Measurements from ENCODE around the gene NTSR1.

NTSR1 gene

DNA sequence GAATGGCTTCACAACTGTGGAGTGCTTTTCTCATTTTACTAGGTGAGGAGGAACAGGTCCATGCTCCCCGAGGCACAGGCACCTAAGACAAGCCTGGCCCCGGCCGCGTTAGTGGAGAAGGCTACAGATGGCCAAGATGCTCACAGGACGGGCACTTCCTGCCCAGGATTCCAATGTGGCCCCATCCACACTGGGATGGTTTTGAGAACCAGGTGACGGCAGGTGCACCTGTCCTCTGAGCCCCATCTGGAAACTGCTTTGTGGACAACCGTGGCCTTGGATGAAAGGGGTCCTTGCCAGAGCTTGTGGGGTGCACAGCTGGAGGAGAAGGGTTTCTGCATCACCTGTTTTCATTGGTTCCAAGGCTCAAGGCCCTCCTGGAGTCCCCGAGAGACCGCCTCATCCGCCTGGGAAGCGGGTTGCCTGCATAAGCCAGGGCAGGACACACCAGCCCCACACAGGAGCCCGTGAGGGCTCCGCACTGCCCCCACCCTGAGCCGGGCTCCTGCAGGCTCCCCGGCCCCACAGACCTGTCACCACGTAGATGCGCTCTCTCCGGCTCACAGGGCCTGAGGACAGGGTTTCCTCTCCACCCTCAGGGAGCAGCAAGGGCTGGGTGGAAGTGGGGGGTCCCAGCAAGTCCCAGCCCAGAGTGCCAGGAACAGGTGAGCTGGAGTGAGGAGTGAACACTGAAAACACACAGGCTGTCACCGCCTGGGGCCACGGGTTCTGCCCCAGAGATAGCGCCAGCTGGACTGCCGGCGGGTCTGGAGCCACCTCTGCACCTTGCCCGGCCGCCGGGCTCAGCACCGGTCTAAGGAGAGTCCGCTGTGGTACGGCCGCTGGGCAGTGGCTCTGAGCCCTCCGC, 18.3 kb downstream of the NTSR1 start:
- no peak for DNase-seq (ENCODE audit: low spot score)

DNA sequence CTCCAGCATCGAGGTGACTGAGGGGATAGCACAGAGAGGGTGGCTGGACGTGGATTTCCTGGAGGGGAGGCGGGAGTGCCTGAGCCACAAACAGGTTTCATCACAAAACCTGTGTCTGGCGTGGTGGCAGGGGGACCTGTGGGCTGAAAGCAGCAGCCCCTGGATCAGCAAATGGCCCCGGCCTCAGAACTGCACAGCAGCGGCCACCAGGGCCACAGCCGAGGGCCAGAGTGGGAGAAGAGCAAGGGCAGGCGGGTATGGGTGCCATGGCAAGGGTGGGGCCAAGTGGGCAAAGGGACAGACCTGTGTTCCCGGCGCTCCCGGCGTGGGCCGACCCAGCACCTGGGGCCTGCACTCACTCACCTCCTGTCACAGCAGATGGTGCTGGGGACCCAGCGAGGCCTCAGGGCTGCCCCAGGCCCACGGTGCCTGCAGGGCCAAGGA, 19.0 kb downstream of the NTSR1 start:
- DNase-seq (ENCODE audit: low spot score) = no peak

DNA sequence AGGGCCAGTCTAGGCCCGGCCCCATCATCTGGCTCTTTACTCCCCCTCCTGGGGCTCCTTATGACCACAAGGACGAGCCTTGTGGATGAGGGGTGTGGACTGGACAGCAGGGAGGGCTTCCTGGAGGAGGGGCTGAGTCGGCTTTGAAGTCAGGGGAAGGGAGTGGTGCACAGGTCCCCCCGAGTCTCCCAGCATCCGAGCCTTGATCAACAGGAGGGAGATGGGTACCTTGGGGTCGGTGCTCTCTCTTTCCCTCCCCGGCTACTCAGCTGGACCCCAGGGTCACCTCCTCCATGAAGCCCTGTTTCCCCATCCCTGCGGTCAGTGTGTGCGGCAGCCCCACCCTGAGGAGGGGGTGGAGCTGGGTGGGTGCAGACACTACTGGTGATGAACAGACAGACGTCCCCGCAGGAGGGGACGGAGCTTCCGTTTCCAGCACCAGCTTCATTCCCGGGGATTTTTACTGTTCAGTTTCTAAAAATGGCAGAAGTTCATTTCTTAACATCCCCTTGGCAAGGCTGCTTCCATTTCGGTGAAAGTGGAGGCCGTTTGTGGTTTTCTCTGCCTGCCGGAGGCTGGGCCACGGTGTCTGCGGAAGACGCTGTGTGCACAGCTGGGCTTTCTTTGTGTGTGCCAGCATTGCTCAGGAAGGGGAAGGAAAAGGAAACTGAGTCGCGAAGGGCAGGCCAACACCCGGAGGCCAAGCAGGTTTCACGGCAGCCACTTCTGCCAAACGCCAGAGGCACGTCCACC, 19.6 kb downstream of the NTSR1 start:
- DNase-seq (ENCODE audit: low spot score) = no peak

DNA sequence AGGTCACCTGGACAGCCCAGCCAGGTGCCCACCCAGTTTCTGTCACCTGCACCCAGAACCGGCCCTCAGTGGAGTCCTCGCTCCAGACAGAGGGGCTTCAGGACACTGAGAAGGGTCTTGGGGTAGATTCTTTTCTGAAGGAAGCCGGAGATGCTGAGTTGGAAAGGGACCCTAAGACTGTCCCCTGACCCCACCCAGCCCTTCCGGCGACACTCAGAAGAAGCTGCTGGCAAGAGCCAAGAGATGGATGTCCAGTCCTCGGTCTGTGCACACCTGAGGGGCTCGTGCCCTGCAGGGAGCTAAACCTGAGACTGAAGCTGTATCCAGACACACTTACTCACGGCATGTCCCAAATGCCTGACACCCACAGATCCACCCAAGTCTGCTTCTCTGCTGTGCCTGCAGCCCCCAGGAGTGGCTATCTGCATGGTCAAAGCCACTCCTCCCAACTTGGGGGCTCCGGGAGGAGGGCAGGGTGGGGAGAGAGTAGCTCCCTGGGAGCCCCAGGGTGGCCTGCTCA, 20.2 kb downstream of the NTSR1 start:
- DNase-seq (ENCODE audit: low spot score) = no peak

DNA sequence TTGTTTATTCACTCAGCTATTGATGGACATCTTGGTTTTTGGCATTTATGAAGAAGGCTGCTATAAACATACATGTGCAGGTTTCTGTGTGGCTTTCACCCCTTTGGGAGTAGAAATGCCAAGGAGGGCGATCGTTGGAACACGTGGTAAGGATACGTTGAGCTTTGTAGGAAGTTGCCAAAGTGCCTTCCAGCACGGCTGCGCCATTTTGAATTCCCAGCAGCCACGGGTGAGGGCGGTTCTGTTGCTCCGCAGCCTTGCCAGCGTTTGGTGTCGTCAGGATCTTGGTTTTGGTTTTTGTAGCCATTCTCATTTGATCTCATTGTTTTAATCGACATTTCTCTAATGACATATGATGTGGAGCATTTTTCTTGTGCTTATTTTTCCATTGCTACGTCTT, 21.8 kb downstream of the NTSR1 start:
- no peak for DNase-seq (ENCODE audit: low spot score)

DNA sequence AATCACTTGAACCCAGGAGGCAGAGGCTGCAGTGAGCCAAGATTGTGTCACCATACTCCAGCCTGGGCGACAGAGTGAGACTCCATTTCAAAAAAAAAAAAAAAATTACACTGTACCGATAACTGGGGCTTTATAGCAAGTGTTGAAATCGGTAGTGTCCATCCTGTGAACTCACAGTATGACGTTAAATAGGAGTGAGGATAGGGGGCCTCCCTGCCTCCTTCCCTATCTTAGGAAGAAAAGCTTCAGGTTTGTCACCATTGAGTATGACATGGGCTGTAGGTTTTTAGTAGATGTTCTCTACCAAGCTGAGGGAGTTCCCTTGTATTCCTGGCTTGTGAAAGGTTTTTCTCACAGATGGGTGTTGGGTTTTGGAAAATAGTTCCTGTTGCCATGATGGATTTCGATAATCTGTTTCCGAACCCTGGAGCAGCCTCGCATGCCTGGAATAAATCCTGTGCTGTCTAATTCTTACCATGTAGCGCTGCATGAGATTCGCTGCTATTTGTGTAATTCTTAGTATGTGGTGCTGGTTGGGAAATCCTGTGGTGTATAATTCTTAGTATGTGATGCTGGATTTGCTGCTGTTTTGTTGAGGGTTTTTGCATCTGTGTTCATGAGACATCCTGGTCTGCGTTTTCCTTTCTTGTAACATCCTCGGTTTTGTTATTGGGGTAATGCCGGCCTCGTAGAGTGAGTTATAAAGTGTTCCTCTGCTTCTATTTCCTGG, 23.6 kb downstream of the NTSR1 start:
- no peak for DNase-seq (ENCODE audit: low spot score)

DNA sequence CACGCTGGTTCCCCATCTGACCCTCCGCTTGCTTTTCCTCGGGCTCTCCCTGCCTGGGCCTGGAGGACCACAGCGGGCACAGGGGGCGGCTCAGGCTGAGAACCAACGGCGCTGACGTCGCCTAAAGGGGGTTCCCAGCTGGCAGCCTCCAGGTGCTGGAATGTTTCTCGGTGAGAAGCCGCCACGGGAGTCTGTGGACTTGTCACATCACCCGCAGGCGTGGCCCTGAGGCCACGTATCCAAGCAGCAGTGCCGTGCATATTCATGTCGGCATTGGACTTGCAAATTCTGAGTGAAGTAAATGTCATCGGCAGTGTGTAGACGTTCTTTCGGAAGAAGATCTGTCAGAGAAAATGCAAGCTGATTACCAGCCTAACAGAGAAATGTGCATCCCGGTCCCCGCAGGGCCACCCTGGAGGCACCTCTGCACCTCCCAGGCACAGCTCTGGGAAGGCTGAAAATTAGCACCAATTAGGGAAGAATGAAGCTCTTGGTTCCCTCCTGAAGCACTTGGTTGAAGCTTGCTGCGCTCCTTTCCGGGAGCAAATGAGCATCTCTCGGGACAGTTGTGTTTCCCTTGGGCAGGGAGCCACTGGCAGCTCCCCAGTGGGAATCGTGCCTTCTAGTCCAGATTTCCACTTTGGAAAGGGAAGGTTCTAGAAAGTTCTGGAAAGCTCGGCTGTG, 24.3 kb downstream of the NTSR1 start:
- DNase-seq (ENCODE audit: low spot score) = no peak

DNA sequence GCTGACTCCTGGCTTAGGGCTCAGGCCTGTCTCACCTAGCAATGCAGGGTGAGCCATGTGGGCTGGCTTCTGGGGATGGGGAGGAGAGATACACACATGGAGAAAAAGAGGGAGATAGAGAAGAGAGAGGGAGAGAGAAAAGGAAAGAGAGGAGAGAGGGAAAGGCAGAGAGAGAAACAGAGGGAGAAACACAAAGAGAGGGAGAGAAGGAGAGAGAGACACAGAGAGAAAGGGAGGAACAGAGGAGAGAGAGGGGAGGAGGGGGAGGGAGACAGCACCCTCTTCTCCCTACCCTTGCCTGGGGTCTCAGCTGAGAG, 24.8 kb downstream of the NTSR1 start:
- no peak for DNase-seq (ENCODE audit: low spot score)

DNA sequence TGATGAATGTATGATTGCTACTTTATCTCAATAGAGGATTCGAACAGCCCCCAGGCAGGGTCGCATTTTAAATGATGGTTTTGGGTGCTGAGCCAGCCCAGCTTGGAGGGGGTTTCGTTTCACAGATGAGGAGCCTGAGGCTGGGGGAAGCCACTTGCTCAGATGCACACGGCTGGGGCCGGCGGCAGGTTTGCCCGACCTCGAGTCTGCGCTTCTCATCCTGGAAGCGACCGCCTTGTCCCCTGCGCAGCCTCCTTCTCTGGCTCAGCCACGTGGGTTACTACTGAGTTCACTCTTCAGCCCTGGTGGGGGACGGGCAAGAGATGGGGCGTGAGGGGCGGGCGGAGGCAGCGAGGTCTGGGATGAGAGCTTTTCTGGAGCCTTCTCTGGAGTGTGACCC, 25.3 kb downstream of the NTSR1 start:
- no peak for DNase-seq (ENCODE audit: low spot score)

DNA sequence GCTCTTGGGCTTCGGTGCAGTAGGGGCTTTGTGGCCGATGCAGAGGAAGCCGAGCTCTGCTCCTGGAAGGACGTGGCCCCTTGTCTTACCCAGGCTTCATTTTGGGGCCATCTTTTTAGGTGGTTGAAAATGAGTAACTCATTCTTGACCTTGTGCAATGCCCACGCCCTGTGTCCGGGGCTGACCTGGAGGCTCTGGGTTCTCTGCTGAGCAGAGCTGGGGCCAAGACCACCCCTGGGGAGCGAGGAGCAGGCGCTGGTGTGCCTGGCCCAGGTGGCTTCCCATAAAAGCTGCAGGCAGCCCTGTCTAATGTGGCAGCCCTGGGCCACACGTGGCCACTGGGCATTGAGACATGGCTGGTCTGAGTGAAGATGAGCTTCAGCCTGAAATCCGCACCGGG, 25.7 kb downstream of the NTSR1 start:
- no peak for DNase-seq (ENCODE audit: low spot score)

DNA sequence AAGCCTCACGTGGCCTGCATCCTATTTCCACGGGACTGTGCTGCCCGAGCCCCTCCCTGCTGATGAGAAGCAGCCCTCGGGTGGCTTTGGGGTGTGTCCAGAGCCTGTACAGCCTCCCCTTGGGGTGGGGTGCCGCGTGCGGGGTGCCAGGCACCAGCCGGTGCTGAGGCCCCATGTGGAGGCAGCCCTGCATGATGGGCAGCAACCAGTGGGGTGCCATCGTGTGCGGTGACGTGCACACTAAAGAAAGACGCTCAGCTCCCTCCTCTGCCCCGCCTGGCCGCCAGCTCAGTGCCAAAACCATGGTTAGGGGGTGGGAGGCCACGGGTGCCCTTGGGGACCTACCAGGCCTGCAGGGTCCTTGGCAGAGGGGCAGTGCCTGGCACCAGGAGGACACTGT, 26.2 kb downstream of the NTSR1 start:
- no peak for DNase-seq (ENCODE audit: low spot score)

DNA sequence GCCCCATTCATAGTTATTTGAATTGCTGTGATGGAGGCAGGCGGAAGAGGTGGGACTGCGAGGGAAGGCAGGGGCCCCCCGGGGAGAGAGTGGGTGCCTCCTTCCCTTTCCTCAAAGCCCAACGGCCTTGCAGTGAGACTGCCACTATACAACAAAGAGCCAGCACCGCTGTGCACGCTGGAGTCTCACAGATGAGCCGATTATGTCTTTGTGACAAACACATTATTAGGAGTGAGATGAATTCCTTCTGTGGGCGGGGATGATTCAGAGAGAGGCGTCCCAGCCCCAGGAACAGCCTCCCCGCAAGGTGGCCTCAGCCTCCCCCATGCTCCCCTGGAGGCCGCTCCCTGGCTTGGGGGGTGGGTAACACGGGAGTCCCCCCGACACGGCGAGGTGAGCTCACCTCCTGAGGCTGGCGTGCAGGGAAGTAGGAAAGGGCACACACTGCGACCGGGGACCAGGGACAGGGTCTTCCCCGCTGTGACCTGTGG, 26.7 kb downstream of the NTSR1 start:
- DNase-seq (ENCODE audit: low spot score) = no peak

DNA sequence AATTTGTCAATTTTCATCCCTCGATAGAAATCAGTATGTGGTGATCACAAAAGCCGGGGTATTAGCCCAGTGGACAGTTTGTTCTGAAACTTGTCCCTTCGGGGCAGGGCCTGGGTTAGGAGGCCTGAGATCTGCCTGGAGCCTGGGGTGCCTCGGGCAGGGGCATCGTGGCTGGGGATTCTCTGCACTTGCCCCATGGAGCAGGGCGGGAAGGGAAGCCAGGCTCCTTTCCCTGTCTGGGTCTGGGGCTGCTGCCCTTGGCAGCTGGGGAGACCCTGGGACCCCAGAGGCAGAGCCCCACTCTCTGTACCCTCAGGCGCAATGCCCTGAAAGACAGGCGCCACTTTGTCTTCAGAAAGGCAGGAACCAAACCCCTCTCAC, 27.4 kb downstream of the NTSR1 start:
- DNase-seq (ENCODE audit: low spot score) = no peak

DNA sequence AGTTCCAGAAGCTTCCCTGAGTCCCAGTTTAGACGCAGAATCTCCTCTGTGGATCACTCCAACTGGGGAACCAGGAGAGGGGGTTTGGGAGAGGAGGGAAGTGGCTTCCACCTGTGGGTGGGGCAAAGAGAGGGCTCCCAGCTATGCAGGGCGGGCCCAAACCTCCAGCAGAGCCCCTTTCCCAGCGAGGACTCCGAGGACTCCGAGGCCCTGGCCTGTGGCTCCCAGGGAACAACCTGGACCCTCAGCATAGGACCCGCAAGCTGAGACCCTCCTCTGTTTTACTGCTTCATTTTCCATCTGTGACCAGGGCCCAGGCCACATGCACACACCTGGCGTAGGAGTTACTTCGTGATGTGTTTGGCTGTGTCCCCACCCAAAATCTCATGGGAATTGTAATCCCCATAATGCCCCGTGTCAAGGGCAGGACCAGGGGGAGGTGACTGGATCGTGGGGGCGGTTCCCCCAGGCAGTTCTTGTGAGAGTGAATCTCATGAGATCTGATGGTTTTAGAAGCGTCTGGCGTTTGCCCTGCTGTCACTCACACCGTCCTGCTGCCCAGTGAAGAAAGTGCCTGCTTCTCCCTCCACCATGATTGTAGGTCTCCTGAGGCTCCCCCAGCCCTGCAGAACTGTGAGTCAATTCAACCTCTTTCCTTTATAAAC, 27.9 kb downstream of the NTSR1 start:
- DNase-seq (ENCODE audit: low spot score) = no peak

DNA sequence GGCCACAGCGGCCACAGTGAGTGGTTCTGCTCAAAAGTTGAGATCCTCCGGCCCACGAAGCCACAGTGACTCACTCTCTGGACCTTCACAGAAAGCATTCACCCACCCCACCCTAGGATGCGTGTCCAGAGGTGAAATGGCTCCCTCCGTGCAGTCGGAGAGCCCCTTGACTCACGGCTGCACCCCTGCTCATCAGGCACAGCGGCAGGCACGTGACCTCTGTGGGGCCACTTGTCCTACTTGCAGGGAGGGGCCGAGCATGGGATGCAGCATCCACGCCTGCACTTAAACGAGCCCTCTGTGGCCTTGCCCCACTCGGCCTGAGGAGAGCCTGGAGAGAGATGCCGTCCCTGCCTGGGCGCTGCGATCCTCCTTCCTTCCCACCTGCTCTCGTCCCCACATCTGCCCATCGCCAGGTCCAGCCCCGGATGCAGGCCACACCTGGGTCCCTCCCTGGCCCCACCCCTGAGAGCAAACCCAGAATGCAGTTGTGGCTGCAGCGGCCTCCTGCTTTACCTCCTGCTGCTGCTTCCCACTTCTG, 28.7 kb downstream of the NTSR1 start:
- no peak for DNase-seq (ENCODE audit: low spot score)

DNA sequence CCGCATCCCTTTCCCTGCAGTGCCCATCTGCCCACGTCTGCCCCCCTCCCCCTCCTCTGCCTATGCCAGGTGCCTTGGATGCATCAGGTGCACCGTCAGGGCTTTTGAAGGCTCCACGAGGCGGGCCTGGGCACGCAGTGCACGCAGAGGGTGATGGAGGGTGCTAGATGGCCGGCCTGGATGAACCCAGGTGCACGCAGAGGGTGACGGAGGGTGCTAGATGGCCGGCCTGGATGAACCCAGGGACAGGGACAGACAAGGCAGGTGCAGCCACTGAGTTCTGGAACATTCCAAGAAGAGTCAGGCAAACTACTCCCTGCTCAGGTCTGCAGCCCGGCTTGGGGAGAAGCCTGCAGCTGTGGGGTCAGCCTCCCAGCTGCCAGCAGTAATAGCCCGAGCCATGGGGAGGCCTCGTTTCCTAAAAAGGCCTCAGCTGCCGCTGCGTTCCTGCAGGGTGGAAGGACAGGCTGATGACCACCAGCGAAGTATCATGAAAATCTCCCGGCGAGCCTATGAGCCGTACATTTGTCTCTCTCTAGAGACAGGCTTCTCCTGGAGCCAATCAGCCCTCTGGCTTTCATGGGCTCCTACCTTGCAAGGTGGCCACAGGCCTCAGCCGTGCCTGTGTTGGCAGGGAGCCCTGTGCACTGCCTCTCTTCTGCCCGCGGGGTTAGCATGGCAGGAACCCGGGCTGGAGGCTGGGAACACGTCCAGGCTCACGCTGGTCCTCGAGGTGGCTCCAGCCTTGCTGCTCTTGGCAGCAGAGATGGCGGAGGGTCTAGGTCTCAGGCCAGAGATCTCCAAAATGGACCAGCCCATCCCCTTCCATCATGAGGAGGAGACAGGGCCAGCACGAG, 29.6 kb downstream of the NTSR1 start:
- DNase-seq (ENCODE audit: low spot score) = no peak

DNA sequence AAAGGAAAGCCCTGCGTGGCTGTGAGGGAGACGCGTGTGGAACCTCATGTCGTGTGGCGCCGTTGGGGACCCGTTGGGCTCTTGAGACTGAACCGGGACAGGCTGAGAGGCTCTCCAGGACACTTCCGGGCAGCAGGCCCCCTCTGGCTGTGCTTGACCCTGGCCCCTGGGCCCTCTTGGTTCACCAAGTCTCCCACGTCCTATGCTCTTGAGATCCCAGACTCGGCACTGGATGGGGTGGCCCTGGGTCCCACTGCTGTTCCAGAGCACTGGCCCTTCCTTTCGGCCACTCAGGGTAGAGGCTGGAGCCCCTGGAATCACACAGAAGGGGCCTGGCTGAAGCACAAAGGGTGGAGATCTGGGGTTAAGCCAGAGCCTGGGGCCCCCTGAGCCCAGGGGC, 30.4 kb downstream of the NTSR1 start:
- no peak for DNase-seq (ENCODE audit: low spot score)

DNA sequence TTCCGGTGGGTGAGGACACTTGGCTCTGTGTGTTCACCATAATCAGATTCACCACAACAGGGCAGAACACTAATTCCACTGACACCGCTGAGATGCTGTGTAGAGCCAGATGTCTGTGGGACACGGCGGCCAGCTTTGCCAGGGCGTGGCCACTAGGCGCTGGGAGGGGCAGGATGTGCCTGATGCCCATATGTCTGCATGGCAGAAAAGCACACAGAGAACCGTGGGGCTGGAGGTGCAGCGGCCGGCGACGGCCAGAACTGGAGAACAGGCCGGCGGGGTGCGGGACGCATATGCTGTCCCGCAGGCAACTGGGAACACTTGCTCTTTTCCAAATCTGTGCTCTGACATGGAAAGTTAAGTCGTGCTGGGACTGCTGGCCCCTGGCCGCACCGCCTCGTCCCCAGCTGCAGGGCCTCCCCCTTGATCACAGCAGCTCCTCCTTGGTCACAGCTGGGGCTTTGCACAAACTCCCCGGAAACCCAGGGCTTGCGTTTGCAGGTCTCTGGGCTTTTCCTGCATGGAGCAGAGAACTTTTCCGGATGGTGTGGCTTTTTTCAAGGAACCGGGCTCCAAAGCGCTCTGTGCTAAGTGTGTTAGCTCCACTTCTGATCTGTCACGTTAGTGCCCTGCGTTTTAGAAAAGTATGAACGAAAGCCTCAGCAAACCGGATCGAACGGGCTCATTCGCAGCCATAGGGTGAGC, 31.1 kb downstream of the NTSR1 start:
- DNase-seq (ENCODE audit: low spot score) = no peak

DNA sequence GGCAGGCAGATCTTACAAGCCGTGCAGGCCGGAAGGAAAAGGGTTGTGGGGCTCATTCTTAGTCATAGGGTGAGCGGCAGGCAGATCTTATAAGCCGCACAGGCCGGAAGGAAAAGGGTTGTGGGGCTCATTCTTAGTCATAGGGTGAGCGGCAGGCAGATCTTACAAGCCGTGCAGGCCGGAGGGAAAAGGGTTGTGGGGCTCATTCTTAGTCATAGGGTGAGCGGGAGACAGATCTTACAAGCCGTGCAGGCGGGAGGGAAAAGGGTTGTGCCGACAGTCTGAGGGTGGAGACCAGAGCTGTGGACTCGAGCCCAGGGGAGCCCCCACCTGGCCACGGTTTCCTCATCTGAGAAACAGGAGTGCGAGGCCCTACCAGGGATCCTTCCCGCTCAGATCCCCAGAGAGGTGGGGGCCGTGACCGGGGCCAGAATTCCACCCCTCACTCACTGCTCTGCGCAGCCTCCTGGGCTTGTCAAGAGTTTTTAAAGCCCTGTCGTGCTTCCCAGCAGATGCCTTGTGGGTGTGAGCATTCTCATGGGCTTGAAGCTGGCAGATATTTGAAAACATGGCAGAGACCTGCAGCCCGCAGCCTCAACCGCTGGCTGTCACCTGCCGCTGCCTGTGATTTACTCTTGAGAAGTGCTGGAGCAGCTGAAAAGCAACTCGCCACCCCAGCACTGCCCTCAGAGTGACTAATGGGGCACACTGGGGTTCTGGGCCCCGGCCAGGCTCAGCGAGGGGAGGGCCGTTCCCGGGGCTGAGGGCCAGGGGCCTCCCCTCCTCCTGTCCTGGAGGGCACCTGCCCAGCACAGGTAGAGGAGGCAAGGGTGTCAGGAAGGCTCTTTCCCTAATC, 31.9 kb downstream of the NTSR1 start:
- no peak for DNase-seq (ENCODE audit: low spot score)

Measured in NAMALWA (cell line).